NCI-H524 treated with DMSO at 0.1 percent for 48 hours (cell line): ENCODE measurements around the gene TSEN2.
"Not testable (repeated sequence)": the region's sequence is repeated elsewhere in the genome, so short reads cannot be mapped to it uniquely, and the experiment has no call there.

Experiments
- DNase-seq: peaks from one replicate; lab custom pipeline; 2025; lab: John Stamatoyannopoulos, UW

Gene TSEN2

DNA sequence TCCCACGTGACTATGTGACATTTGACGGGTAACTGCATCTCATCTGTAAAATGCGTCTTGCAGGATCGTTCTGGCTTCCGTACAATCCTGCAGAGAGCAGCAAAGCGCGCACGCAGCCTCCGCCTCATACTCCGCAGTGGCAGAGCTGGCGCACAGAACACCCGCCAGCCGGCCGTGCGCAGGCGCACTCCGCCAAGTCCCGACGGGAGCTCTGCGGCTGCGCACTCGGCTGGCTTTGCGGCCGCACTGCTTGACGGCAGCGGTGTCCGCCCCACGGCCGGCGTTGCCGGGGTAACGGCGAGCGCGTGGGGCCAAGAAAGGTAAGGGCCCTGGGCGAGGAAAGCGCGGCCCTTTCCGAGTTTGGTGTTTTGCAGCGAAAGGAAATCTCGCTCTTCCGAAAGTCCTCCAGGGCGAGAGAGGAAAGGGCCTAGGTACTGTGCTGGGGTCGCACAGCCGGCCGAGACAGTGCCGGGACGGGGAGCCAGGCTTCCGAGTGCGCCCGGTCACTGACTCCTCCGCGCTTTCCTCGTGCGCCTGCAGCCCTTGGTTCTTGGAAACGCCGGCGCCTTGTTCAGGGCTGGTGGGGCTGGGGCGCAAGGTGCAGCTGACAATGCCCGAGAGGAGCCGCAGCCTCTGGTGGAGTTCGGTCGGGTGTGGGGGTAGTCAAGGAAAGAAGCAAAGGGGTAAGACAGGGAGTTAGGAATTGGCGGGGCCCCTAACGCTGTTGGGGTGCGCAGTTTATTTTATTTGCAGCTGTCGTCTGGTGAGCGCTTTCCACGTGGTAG lies at the start of gene TSEN2:
TSS of gene TSEN2 (plus strand) at position 283 of the 785 bp plus-strand sequence. CDS start 5,321 bp downstream, outside the sequence.
- DNase-seq: peak; percentile 67

DNA sequence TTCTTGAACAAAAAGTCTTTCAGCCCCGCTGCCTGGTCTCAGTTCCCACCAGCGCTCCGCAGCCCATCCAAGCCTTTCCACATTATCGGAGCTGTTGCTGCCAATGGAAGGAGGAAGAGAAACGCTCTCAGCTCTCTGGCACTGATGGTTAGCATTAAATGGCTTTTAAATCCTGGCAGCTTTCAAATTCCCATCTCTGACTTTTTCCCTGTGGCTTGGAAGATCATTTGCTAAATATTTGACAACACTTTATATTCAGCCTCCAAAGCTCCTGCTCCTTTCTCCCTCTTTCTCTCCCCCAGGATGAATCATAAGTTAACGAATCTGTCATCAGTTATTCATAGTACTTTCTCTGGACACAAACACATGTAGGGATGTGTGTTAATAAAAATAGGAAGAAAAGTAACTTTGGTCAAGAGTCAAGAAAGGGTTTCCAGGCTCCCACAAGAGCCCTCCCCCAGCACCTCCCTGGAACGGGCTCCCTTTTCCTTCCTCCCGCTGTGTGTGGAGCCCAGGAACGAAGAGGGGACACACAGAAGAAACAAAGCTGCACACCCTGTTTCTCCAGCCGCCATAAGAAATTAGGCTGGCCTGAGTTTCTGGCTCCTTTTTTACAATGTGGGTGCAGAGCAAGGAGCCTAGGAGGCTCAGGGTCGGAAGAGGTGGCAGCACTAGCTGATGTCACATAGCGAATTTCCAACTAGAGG lies 47.6 kb upstream of the TSEN2 start:
- DNase-seq: no peak

DNA sequence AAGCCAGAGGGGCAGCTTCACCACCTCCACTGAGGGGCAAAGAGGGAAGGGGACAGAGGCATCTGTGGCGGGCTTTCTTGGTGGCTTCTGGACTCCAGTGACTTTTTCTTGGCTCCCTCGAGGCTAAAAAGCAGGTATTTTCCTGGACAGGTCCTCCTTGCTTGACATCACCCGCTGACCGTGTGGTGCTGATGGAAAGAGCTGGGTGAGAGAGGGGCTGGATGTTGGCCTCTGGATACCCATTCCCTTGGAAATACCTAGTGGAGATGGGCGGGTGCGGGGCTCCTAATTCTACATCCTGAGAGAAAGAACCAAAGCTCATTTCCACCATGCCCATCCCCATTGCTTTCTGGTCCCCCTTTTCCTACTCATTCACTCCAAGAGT lies 47.1 kb upstream of the TSEN2 start:
- DNase-seq: no peak

DNA sequence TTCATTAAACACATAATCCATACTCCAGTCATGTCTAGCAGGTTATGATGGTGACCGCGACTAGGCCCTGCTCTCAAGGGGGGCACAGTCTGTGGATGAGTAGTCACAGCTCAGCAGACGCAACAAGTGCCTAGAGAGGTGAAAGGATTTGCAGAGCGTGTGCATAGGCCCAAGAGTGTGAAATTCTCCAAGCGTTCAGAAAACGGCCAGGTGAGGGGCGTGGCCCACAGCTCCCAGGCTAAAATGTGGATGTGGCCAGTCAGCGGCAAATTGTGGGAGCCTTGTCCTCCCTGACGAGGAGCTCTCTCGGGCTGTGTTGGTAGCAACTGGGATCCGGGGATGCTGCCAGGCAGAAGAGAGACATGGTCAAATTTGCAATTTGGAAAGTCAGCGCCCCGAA lies 46.4 kb upstream of the TSEN2 start:
- DNase-seq: no peak

DNA sequence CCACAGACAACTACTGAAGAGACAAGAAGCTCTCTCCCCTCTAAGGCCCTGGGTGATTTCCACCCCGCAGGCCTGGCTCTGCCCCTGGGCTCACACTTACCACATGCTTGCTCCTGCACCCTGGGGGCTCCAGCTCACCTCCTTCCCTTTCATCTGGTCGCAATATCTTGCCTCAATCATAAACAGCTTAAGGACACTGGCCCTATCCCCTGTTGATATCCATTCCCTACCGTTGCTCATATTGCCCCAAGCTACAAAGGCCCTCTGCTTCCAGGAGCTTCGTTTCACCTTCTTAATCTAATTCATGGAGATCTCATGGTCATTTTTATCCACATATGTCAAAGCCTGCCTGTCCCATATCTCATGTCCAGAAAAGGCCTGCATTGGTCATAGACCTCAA lies 46.0 kb upstream of the TSEN2 start:
- no peak for DNase-seq

DNA sequence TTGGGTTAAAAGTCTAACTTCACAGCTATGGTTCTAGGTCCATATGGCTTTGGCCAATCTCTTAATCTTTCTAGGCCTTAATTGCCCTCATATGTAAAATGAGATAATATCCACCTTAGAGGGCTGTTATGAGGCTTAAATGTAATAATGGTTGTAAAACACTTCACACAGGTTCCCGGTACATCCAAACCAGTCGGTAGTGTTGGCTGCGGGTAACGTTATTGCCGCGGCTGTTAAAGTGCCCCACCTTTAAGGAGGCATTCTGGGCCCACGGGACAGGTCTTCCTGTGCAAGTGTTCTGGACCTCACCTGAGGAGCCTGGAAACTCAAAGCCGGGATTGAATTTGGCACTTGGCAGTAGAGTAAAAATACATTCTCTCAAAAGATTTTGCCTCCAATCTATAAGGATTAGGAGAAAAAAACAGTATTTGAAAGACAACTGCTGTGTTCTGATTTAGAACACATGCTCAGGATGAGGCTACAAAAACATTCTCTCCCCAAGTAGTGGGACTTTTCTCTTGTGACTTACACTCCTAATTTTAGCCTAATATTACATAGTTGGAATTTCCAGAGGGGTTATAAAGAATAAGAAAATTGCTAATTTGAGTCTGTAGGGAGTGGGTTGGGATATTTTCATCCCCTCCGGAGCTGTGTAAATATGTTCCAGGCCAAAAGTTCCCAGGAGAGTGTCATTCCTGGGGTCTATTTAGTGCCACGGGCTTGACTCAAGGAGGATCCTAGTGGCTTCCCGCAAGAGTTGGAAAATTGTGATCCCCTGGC lies 44.9 kb upstream of the TSEN2 start:
- no peak for DNase-seq

DNA sequence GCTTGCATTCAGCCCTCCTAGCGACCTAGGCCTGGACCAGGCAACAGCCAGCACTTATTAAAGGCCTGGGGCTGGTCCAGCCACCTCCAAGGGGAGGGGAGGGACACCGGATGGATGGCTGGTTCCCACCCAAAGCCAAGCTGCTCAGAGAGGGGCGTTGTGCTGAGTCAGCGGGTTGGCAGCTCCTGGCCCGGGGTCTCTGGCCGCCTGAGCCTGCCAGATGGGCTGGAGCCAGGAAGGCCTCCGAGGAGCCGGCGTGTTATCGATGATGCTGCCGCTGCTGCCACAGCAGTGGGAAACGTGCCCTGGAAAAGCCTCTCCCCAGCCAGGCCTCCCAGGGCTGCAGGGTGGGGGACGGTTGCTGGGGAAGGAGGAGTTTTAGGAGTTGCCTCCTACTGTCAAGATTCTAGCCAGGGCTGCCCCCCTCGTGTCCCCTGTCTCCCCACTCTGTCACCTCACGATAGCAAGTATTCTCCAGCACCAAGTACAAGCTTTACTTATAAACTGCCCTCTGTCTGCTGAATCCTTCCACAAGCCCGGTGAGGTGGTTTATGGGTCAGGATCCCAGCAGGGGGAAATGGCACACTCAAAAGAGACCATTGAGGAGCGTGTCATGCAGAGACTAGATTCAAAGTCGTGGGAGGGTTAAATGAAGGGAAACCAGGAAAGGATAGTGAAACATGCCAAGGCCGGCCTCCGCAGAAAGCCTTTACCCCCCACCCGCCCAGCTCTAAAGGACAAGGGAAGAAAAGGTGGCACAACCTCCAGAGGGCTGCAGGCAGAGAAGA lies 43.2 kb upstream of the TSEN2 start:
- DNase-seq: no peak

DNA sequence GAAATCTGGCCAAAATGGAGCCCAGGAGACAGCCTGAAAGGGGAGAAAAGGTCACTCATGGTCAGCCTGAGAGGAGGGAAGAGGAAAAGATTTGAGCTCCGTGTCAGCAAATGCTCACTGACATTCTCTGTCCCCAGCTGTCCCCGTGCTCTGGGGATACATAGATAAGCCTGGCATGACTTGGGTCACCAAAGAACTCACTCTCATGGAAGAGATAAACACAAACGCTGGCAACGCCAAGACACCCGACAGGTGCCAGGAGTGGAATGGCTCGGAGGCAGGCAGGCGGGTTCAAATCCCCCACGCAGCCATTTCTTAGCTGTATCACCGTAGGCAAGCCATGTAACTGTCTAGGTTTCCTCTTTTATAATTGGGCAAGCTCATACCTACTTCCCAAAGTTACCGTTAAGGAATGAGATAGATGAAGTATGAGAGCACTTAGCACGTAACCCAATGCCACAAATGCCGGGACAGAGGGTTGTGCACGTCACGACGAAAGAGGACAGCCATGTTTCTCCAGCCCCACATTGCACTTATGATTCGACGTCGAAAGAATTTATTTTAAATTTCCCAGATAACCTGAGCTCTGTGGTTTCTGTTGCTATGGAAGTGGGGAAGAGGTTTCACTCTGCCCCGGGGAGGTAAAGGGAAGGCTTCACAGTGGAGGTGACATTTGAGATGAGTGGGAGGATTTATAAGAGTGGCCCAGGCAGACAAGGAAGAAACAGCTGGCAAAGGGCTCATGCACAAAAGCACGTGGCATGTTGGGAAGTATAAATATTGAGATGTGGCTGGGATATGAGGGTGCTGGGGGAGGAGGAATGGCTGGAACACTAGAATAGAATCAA lies 41.4 kb upstream of the TSEN2 start:
- DNase-seq: no peak

DNA sequence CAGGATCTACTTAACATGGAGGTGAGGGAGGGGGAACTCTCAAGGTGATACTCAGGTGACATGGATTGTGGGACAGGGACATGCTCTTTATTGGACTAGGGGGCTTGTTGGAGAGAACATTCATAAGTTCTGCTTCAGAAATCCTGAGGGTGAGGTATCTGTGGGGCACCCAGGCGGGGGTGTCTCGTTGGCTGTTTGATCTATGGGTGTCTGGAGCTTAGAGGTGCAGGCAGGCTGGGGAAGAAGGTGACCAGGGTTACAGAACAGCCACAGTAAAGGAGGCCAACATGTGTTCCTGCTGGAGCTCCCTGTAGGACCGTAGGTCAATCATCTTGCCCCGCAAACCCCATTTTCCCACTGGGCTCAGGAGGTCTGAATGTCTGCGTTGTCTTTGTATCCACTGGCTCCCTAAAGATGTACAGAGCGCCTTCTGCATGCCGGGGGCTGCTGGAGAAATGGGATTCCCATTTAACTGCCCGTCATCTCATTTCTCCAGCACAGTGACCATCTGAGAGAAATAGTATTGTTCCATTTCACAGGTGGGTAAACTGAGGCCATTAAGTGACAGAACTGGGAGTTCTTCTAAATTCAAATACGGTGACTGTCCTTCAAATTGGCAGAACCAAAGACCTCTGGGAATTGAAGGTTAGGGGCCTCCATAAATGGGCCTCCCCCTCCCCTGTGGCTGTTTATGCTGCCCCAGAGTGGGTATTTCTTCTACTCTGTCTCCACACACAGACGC lies 40.3 kb upstream of the TSEN2 start:
- DNase-seq: no peak

DNA sequence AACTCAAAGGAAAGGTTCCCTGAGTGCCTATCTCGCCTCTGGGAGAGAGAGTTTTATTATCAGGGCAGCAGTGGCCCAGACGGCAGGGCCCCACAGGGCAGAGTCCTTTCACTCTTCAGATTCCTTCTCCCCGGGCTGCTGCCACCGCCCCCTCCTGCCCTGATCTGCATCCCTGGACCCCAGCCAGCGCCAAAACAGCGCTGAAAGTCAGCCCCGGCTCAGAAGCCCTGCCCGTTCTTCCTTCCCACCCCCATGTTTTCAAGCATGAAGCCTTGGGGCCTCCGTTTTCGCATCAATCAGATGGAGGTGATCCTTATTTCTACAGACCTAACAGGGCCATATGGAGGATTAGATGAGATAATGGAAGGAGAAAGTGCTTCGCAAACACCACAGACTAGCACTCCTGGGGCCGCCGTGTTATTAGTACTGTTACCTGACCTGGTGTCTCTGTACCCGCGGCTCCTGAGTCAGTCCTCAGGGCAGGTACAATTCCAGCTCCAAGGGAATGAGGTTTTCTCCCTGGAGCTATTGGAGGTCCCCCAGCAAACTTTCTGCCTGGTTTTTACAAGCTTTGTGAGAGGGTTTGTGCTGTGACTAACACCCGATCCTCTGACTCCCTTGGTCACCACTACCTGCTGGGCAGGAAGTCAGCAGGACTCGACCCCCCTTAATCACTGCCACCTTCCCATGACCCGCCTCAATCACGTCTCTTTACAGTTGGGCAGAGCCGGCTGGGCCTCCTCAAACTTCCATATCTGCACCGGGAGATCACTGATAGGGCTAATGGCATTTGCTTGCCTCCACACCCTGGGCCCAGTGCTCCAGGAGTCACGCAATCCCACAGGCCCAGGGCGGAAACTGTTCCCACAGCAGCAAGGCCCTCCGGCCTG lies 39.5 kb upstream of the TSEN2 start:
- no peak for DNase-seq

DNA sequence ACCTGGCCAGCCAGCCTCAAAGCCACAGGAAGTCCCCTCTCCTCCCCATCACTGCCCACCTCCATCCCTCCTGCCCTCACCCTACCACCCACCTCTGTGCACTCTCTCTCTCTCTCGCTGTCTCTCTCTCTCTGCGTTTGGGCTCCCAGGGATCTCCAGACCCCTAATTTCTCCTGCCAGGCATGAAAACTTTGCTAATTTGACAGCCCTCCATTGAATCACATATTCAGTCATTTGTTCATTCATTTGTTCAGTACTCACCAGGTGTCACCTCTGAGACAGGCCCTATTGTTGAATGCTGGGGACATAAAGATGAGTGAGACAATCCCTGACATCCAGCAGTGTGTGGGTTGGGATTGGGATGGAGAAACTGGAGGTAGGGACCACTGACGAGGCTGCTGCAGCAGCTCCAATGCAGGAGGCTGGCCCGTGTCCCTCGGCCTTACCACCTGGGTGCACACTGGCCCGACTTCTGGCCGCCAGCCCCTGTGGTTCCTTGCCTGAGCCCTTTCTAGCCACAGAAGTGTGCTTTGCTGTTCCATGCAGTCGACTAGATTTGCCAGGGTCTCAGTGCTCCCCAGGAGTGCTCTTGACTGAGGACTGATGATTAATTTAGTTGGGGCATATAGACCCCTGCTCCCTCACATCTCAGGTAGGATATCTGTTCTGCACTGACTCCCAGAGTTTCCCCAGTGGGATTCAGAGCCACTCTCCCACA lies 38.6 kb upstream of the TSEN2 start:
- DNase-seq: no peak

DNA sequence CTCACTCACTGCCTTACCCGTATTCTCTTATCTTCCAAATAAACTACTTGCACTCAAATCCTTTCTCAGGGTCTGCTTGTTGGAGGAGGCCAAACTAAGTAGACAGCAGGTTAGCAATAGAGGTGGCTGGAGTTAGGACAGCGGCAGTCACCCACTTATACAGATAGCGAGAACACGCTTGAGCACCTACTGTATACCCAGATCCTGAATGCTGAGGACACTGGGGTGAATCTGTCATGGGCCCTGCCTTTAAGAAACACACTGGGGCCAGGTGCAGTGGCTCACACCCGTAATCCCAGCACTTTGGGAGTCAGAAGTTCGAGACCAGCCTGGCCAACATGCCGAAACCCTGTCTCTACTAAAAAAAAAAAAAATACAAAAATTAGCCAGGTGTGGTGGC lies 38.0 kb upstream of the TSEN2 start:
- DNase-seq: no peak

DNA sequence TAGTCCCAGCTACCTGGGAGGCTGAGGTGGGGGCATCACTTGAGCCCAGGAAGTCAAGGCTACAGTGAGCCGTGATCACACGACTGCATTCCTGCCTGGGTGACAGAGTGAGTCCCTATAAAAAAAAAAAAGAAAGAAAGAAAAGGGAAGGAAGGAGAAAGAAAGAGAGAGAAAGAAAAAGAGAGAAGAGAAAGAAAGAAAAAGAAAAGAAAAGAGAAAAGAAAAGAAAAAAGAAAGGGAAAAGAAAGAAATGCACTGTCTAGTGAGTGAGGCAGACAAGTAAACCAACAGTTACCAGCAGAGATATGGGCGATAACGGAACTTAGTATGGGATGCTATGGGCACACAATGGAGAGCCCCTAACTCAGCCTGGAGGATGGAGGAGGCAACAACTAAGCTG lies 37.2 kb upstream of the TSEN2 start:
- DNase-seq: no peak

DNA sequence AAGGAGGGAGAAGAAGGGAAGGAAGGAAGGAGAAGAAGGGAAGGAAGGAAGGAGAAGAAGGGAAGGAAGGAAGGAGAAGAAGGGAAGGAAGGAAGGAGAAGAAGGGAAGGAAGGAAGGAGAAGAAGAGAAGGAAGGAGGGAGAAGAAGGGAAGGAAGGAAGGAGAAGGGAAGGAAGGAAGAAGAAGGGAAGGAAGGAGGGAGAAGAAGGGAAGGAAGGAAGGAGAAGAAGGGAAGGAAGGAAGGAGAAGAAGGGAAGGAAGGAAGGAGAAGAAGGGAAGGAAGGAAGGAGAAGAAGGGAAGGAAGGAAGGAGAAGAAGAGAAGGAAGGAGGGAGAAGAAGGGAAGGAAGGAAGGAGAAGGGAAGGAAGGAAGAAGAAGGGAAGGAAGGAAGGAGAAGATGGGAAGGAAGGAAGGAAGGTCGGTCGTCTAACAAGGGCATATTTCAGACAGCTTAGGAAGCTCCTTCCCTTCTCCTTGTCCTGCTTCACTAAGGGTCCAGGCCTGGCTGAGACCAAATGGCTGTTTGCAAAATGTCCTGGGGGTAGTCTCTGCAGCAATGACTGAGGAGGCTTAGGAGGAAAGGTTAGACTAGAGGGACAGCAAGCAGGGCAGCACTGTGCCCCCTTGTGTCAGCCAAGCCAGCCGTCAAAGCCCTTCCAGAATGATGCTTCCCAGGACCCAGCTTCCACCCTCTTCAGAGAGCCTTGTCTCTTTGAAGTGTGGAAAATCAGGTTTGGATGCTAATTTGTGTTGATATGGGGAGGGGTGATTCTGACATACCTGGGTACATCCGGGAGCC lies 35.7 kb upstream of the TSEN2 start:
- not testable (repeated sequence) for DNase-seq

DNA sequence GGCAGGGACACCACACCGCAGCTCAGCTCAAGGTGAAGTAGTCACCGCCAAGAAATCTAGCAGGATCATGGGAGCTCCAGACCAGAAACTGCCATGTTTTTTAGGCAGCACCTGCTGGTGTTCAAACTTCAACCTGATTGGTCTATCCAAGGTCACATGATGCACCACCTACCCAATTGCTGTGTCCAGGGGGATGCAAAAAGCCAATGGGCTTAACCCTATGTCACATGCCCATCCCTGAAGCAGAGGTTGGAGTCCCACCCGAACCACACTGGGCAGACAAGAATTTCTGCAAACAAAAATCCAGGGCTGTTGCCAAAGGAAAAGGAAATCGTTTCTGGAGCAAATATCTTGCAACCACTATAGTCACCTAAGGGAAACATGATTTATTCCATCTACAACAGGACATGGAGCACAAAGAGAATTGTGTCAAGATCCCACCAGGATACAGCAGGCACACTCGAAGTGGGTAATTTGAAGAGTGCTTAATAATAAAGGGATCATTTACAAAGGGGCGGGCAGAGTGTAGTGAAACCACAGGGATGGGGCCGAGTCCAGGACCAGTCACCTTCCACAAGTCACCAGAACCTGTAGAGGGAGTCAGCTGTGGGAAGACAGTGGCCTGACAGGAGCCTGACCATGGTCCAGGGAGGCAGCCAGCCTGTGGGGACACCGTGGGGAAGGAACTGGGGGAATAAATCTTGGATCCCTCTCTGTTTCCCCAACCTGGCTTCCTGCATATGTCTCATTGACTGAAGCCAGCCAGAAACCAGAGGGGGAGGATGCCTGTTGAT lies 34.2 kb upstream of the TSEN2 start:
- DNase-seq: no peak

DNA sequence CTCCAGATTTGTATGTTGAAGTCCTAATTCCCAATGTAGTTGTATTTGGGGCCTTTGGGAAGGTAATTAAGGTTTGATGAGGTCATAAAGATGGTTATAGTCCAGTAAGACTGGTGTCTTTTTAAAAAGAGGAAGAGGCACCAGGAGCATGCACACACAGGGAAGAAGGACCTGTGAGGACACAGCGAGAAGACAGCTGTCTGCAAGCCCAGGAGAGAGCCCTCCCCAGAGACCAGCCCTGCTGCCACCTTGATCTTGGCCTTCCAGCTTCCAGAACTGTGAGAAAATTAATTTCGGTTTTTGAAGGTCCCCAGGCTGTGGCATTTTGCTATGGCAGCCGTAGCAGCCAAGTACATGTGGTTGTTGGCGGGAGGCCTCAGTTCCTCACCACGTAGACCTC lies 32.8 kb upstream of the TSEN2 start:
- no peak for DNase-seq

DNA sequence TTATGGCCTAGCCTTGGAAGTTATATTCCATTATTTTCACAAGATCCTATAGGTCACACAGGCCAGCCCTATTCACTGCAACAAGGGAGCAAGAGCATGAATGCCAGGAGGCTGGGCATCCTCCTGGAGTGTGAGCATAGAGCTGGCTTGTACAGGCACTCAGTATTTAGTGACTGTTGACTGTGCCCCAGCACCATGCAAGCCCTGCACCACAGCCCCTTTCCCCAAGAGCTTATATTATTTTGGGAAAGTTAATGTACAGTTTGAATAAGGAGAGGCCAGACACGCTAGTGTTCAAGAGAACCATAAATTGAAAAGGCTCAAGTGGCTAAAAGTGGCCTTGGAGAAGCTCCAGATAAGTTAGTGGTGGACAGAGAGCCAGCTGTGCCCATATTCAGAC lies 32.3 kb upstream of the TSEN2 start:
- DNase-seq: no peak
